NT2/D1 (cell line): Measurements from ENCODE around the gene AHDC1.

ENCODE experiments used
- SUZ12 ChIP-seq: IDR thresholded peaks from 2 replicates; pipeline ENCODE4 v1.6.1; 2011; ENCODE audit not compliant: insufficient read length, insufficient read depth; ENCODE audit errors: extremely low read depth
- YY1 ChIP-seq: IDR thresholded peaks from 2 replicates; pipeline ENCODE4 v1.6.1; 2011; ENCODE audit not compliant: insufficient read length, insufficient read depth
- ZNF274 ChIP-seq: IDR thresholded peaks from 2 replicates; pipeline ENCODE4 v1.6.1; 2011; ENCODE audit warnings: mild to moderate bottlenecking, low read depth, low read length

DNA sequence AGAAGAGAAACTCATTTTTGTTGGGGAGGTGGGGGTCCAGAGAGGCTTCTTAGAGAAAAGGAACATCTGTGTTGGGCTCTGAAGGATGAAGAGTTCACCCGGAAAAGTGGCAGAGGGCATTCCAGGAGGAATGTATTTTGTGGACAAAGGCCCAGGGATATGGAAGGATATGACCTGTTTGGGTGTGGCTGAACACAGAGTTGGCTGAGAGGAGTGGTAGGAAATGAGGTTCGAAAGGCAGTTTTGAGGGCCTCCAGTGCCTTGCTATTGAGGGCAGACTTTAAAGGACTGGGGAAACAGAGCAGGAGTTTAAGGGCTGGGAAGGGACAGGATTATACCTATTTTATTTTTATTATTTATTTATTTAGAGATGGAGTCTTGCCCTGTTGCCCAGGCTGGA is 86.6 kb downstream of the AHDC1 start:
- TF ChIP-seq SUZ12 (no peak), ZNF274 (no peak), YY1 (no peak)
